HCT116 (cell line): ENCODE measurements around the gene CCDC88C. TPM values are rescaled to one million over a fixed set of nuclear protein-coding genes. Genes with fewer than 3 reads are reported as not detected.

Experiments used
- ATAC-seq: fragments of 200-7000 bp; cut with Tn5 transposase; 2 replicates; pipeline ENCODE4 v1.9.1; 2020; ENCODE audit warnings: mild to moderate bottlenecking, moderate library complexity
- BruUV-seq: library from RNA; stranded (reverse); fragments of 400-500 nt; replicated peaks from 2 replicates; lab custom pipeline; 2021; lab: Mats Ljungman, UMichigan
- CTCF ChIA-PET: fragments of 300-600 bp; sonication (Branson Sonifier 250); formaldehyde crosslinking; loops from one replicate; lab custom pipeline; 2021; ENCODE audit warnings: antibody characterized with exemption; lab: Charles Lee
- POLR2A ChIA-PET: fragments of 300-600, 350-600 bp; sonication (Branson Sonifier 250); formaldehyde crosslinking; loops from one replicate; lab custom pipeline; 2021; ENCODE audit warnings: antibody characterized with exemption; lab: Charles Lee
- RAD21 ChIA-PET, 2 experiments: fragments of 300-600 bp; sonication (Branson Sonifier 250); formaldehyde crosslinking; loops; one replicate each; lab custom pipeline; 2023; ENCODE audit warnings: low total read pairs in 2 of 2; ENCODE audit not compliant: uncharacterized antibody in 2 of 2, unreplicated experiment in 2 of 2, low non-redundant PET in 1 of 2; lab: Charles Lee
- DNase-seq: peaks from one replicate; pipeline ENCODE4 v3.0.0-alpha.2; 2010; ENCODE audit warnings: low read depth, low spot score
- H2AFZ ChIP-seq: fragments of 200-600 bp; shearing (Covaris generic), sonication (generic); 2 replicates; pipeline ENCODE4 v1.6.1; 2017; ENCODE audit warnings: low read depth, mixed run types, mixed read lengths, antibody characterized with exemption, low read length; ENCODE audit not compliant: poor library complexity, severe bottlenecking
- H3K27ac ChIP-seq: 2 replicates; pipeline ENCODE4 v1.5.1; 2012; ENCODE audit warnings: low read depth, low read length
- H3K27me3 ChIP-seq: fragments of 200-600 bp; sonication (generic); 2 replicates; pipeline ENCODE4 v1.6.1; 2016; ENCODE audit warnings: mixed run types, low read length, mixed read lengths; ENCODE audit not compliant: insufficient read depth
- H3K36me3 ChIP-seq, 2 experiments: fragments of 200-500 bp in 1 of 2; fragments of 200-600 bp in 1 of 2; sonication (Bioruptor generic) in 1 of 2; sonication (generic) in 1 of 2; 2 replicates each; pipeline versions ENCODE4 v1.5.1 to v1.6.1; 2014 to 2016; ENCODE audit warnings: low read length in 2 of 2, inconsistent platforms in 1 of 2, mixed read lengths in 1 of 2, mixed run types in 1 of 2; ENCODE audit not compliant: insufficient read depth in 2 of 2, control insufficient read depth in 1 of 2
- H3K4me1 ChIP-seq, 2 experiments: fragments of 200-600 bp in 1 of 2; sonication (generic) in 1 of 2; 2 replicates each; pipeline versions ENCODE4 v1.5.1 to v1.6.1; 2012 to 2017; ENCODE audit warnings: low read length in 2 of 2, inconsistent platforms in 1 of 2, mild to moderate bottlenecking in 1 of 2, mixed read lengths in 1 of 2, mixed run types in 1 of 2, moderate library complexity in 1 of 2; ENCODE audit not compliant: insufficient read depth in 2 of 2, control insufficient read depth in 1 of 2
- H3K4me2 ChIP-seq: fragments of 200-600 bp; sonication (generic); 2 replicates; pipeline ENCODE4 v1.6.1; 2017; ENCODE audit warnings: mixed run types, low read length, mixed read lengths
- H3K4me3 ChIP-seq, 2 experiments: fragments of 200-600 bp in 1 of 2; sonication (generic) in 1 of 2; replicated peaks in 1 of 2; 2 replicates each; pipeline ENCODE4 v1.5.1; 2011 to 2016; ENCODE audit warnings: low read length in 2 of 2, control low read depth in 1 of 2, low read depth in 1 of 2, mild to moderate bottlenecking in 1 of 2, mixed read lengths in 1 of 2, mixed run types in 1 of 2
- H3K79me2 ChIP-seq: fragments of 200-600 bp; sonication (generic); 2 replicates; pipeline ENCODE4 v1.6.1; 2017; ENCODE audit warnings: mild to moderate bottlenecking, mixed run types, low read length, moderate library complexity, mixed read lengths; ENCODE audit not compliant: insufficient read depth
- H3K9ac ChIP-seq: fragments of 200-600 bp; sonication (generic); 2 replicates; pipeline ENCODE4 v1.6.1; 2016; ENCODE audit warnings: low read length, mixed read lengths
- H3K9me2 ChIP-seq: fragments of 200-600 bp; sonication (generic), shearing (Covaris generic); 2 replicates; pipeline ENCODE4 v1.6.1; 2017; ENCODE audit warnings: mixed run types, mild to moderate bottlenecking, moderate library complexity; ENCODE audit not compliant: insufficient read depth
- H3K9me3 ChIP-seq, 2 experiments: fragments of 200-500 bp in 1 of 2; fragments of 200-600 bp in 1 of 2; sonication (Bioruptor generic) in 1 of 2; sonication (generic) in 1 of 2; 2 replicates each; pipeline ENCODE4 v1.6.1; 2014 to 2017; ENCODE audit warnings: low read length in 2 of 2, mixed read lengths in 2 of 2, inconsistent platforms in 1 of 2, low read depth in 1 of 2, mild to moderate bottlenecking in 1 of 2, mixed run types in 1 of 2, moderate library complexity in 1 of 2; ENCODE audit not compliant: control insufficient read depth in 1 of 2, insufficient read depth in 1 of 2
- H4K20me1 ChIP-seq: fragments of 200-600 bp; sonication (generic), shearing (Covaris generic); 2 replicates; pipeline ENCODE4 v1.6.1; 2017; ENCODE audit warnings: mixed run types, mild to moderate bottlenecking, moderate library complexity; ENCODE audit not compliant: insufficient read depth
- CEBPB ChIP-seq: IDR thresholded peaks from 2 replicates; pipeline ENCODE4 v1.6.1; 2012; ENCODE audit warnings: low read depth
- ELF1 ChIP-seq: IDR thresholded peaks from 2 replicates; pipeline ENCODE4 v1.6.1; 2012; ENCODE audit warnings: low read depth, borderline replicate concordance
- JUND ChIP-seq: IDR thresholded peaks from 2 replicates; pipeline ENCODE4 v1.6.1; 2012
- RAD21 ChIP-seq: IDR thresholded peaks from 2 replicates; pipeline ENCODE4 v1.6.1; 2012; ENCODE audit warnings: low read depth, mild to moderate bottlenecking
- SP1 ChIP-seq: IDR thresholded peaks from 2 replicates; pipeline ENCODE4 v1.6.1; 2012; ENCODE audit warnings: low read depth
- intact Hi-C: fragments of 100-400 bp; cut with micrococcal nuclease; formaldehyde crosslinking; loops from 2 replicates; pipeline ENCODE4 v1.10.0; 2022
- total RNA-seq: library from RNA; stranded (reverse); gene quantifications from one replicate; pipeline ENCODE4 v1.2.1, GENCODE V29; 2021; ENCODE audit not compliant: unreplicated experiment
- TF ChIP-seq, protein P1 (sequence below): IDR thresholded peaks from 2 replicates; pipeline ENCODE4 v1.6.1; 2011; ENCODE audit warnings: mild to moderate bottlenecking, low read length, moderate library complexity; ENCODE audit not compliant: insufficient replicate concordance; ENCODE audit errors: extremely low read depth
- TF ChIP-seq, protein P2 (sequence below), 3 experiments: fragments of 200-600 bp in 1 of 3; sonication (generic) in 1 of 3; IDR thresholded peaks in 2 of 3; conservative IDR thresholded peaks in 1 of 3; 2 replicates each; pipeline ENCODE4 v1.5.1; 2012 to 2017; ENCODE audit warnings: low read depth in 2 of 3, low read length in 2 of 3, antibody characterized with exemption in 1 of 3, borderline replicate concordance in 1 of 3, control low read depth in 1 of 3, mild to moderate bottlenecking in 1 of 3, mixed read lengths in 1 of 3, mixed run types in 1 of 3, moderate library complexity in 1 of 3; ENCODE audit not compliant: insufficient read depth in 1 of 3

The CCDC88C gene
- total RNA-seq, 1 experiment from 2014 or later = 20.8 TPM

DNA sequence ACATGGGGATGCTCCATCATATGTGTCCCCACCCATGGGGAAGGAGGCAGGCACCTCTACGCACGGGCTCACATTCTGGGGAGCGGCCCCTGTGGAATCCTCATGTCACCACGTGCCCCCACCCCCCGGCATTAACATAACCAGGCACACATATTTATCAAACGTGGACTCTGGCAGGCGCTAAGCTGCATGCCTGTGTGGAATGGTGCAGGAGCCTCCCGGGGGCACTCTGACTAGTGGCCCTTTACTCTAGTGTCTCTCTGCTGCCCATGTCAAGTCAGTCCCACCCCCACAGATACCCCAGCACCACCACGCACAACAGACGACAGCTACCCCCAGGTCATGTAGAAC lies 66.1 kb downstream of the CCDC88C start:
- no peaks in the 10 kb centered on the region for H3K9me3 ChIP-seq
- RAD21 ChIA-PET = no interaction called here

More for the DNA sequence above, 66.1 kb downstream of the CCDC88C start:
- no peak overlapping the region for H3K27ac ChIP-seq
- no peak for DNase-seq
- no peak for ATAC-seq
- H3K4me1 ChIP-seq = no peaks in the 10 kb centered on the region
- ChIA-PET CTCF (no interaction called here), POLR2A (no interaction called here)
- H3K4me2 ChIP-seq = no peak overlapping the region
- no peak overlapping the region for H3K9ac ChIP-seq
- no peaks in the 10 kb centered on the region for H3K9me2 ChIP-seq
- no peaks in the 10 kb centered on the region for H3K36me3 ChIP-seq
- intact Hi-C loops = no loop called here
- no peaks in the 10 kb centered on the region for H4K20me1 ChIP-seq
- H3K4me3 ChIP-seq = no peak overlapping the region
- H3K27me3 ChIP-seq = no peaks in the 10 kb centered on the region
- H3K79me2 ChIP-seq = peaks cover 3% of the 10 kb centered on the region; the same call in 1 of the 2 replicates
- H2AFZ ChIP-seq = no peak overlapping the region
- BruUV-seq = no TSS peak
- TF ChIP-seq, protein P1, sequence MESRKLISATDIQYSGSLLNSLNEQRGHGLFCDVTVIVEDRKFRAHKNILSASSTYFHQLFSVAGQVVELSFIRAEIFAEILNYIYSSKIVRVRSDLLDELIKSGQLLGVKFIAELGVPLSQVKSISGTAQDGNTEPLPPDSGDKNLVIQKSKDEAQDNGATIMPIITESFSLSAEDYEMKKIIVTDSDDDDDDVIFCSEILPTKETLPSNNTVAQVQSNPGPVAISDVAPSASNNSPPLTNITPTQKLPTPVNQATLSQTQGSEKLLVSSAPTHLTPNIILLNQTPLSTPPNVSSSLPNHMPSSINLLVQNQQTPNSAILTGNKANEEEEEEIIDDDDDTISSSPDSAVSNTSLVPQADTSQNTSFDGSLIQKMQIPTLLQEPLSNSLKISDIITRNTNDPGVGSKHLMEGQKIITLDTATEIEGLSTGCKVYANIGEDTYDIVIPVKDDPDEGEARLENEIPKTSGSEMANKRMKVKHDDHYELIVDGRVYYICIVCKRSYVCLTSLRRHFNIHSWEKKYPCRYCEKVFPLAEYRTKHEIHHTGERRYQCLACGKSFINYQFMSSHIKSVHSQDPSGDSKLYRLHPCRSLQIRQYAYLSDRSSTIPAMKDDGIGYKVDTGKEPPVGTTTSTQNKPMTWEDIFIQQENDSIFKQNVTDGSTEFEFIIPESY = no peak
- no peak for TF ChIP-seq RAD21
- TF ChIP-seq ELF1 = no peak
- no peak for TF ChIP-seq JUND
- no peak for TF ChIP-seq CEBPB
- TF ChIP-seq, protein P2, sequence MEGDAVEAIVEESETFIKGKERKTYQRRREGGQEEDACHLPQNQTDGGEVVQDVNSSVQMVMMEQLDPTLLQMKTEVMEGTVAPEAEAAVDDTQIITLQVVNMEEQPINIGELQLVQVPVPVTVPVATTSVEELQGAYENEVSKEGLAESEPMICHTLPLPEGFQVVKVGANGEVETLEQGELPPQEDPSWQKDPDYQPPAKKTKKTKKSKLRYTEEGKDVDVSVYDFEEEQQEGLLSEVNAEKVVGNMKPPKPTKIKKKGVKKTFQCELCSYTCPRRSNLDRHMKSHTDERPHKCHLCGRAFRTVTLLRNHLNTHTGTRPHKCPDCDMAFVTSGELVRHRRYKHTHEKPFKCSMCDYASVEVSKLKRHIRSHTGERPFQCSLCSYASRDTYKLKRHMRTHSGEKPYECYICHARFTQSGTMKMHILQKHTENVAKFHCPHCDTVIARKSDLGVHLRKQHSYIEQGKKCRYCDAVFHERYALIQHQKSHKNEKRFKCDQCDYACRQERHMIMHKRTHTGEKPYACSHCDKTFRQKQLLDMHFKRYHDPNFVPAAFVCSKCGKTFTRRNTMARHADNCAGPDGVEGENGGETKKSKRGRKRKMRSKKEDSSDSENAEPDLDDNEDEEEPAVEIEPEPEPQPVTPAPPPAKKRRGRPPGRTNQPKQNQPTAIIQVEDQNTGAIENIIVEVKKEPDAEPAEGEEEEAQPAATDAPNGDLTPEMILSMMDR (IDR thresholded peaks at IDR 0.05 in 2 of 3, conservative IDR thresholded peaks at IDR 0.05 in 1 of 3; ENCODE audit: borderline replicate concordance in 1 of 3, insufficient read depth in 1 of 3, low read depth in 2 of 3, low read length in 2 of 3) = no peak
- TF ChIP-seq SP1 = no peak
- TF ChIP-seq, all 23 proteins: peak for 0
